Caki2 (cell line): ENCODE measurements around the gene GMPR. TPM values are rescaled to one million over a fixed set of nuclear protein-coding genes. Genes with fewer than 3 reads are reported as not detected.
"Not testable (repeated sequence)": the region's sequence is repeated elsewhere in the genome, so short reads cannot be mapped to it uniquely, and the experiment has no call there.

Experiments
- DNase-seq: peaks from one replicate; pipeline ENCODE4 v3.0.0-alpha.2; 2015; ENCODE audit warnings: low read depth
- in situ Hi-C: cut with HindIII; loops from 2 replicates; pipeline ENCODE4 v1.10.0; 2016; ENCODE audit warnings: low sequenced_read_pairs, low pct_unique_long_range_greater_than_20kb, mixed read lengths
- total RNA-seq: library from RNA; depleted of rRNA; stranded (reverse); fragments of >200 nt; shearing (Covaris generic); gene quantifications from 2 replicates; pipeline ENCODE4 v1.2.3, GENCODE V29; 2014; ENCODE audit warnings: low replicate concordance

GMPR gene
- total RNA-seq, 1 experiment from 2014 or later, result not detected

DNA sequence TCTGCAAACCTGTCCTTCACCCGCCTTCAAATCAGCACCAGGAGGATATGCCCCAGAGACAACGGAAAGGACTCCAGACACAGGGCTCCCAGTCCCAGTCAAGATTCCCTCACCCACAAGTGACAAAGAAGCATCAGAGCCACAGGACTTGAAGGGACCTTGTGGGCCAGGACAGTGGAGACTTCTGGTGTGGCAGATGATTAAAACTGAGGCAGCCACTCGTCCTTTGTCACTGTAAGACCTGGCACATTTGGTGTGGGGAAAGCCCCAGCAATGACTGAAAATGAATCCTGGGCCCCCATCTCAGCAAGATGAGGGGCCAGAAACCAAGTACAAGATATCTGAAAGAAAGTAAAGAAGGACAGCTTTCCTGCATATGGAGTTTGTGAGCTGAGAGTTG lies 15.6 kb upstream of the GMPR start:
- DNase-seq, result no peak
- in situ Hi-C loops, result no loop called here

DNA sequence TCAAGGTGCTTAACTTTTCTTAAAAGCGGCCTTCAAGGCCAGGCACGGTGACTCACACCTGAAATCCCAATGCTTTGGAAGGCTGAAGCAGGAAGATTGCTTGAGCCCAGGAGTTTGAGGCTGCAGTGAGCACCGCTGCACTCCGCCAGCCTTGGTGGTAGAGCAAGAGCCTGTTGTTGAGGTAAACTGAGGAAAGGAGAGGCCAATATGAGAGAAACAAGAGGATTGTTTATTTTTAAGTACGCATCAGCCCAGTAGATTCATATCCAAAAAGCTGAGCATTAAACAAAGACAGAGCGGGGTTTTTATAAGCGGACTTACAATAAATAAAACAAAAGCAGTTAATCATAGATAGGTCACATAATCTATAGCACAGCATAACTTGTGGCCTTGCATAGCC lies 15.0 kb upstream of the GMPR start:
- no peak for DNase-seq
- in situ Hi-C loops, result no loop called here

GRCh38 chr6:16224409-16224808 lies 14.0 kb upstream of the GMPR start:
- in situ Hi-C loops, result no loop called here
- DNase-seq, result no peak

- DNase-seq, in situ Hi-C loops: not testable (repeated sequence)
These were observed 13.2 kb upstream of the GMPR start for GRCh38 chr6:16225062-16225731.

GRCh38 chr6:16226117-16227047 lies 12.0 kb upstream of the GMPR start:
- in situ Hi-C loops, result not testable (repeated sequence)

DNA sequence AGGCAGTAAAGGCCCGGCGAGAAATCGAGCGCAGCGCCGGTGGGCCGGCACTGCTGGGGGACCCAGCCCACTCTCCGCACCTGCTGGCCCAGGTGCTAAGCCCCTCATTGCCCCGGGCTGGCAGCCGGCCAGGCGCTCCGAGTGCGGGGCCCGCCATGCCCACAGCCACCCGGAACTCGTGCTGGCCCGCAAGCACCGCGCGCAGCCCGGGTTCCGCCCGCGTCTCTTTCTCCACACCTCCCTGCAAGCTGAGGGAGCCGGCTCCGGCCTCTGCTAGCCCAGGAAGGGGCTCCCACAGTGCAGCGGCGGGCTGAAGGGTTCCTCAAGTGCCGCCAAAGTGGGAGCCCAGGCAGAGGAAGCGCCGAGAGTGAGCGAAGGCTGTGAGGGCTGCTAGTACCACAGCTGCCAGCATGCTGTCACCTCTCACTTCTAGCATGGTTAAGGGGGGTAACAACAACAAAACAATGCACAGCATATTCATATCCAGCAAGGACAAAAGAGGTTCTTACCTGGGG lies 11.3 kb upstream of the GMPR start:
- in situ Hi-C loops, result no loop called here
- DNase-seq, result no peak

More at GRCh38 chr6:16226117-16227047, 12.0 kb upstream of the GMPR start:
- not testable (repeated sequence) for DNase-seq

DNA sequence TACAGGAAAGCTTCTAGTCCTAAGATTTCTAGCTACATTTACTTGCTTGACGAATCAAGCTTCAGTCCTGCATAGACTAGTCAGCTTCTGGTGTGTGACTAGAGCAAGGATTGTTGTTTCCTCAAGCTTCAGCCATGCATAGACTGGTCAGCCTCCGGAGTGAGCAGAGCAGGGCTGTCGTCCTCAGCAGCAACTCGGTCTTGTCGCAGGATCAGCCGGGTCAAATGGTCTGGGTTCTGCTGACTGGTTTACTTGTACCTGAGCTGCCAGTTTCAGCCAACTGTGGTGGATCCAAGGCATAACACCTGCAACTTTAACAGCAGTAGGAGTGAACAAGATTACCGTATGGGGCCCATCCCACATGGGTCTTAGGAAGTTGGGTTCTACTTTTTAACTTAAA lies 10.8 kb upstream of the GMPR start:
- in situ Hi-C loops, result no loop called here

GRCh38 chr6:16228043-16228442 lies 10.3 kb upstream of the GMPR start:
- in situ Hi-C loops, result no loop called here
- no peak for DNase-seq

More for the DNA sequence above, 10.8 kb upstream of the GMPR start:
- DNase-seq, result no peak

DNA sequence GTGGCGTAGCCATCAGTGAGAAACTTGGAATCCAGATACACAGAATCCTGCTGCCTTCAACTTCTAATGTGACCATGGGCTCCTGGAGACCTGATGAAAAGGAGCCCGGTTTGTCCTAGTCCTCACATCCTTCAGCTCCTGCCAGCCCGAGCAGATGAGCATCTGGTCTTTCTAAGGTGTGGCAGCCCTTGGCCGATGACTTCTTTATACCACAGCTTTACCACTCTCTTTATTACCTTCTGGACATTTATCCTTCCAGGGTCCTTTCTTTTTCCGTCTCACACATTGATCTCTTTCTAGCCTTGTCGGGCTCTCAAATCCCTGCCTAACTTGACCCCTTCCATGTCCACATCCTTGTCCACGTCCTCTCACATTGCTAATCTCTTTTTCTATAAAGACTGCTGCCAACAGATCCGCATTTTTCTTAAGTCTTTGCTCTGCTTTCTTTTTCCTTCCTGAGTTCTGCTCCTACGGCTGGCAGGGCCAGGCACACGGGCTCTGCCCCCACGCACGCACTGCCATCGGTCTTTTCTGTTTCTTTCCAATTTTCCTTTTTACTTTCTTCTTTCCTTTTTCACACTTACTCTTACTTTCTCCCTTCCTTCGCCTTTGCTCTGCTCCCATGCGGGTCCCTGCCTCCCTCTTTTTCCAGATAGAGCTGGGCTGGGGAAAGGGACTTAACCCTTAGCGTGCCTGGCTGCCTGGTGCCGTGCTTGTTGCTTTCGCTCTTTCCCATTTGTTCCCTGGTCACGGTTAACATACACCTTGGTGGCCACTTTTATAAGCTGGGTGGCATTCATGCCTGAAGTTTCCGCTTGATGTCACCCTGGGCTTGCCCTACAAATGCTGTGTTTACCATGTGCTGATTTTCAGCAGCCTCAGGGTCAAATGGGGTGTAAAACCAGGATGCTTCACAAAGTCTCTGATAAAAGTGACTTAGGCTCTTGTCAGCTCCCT lies 9.4 kb upstream of the GMPR start:
- DNase-seq, result no peak
- in situ Hi-C loops, result no loop called here

DNA sequence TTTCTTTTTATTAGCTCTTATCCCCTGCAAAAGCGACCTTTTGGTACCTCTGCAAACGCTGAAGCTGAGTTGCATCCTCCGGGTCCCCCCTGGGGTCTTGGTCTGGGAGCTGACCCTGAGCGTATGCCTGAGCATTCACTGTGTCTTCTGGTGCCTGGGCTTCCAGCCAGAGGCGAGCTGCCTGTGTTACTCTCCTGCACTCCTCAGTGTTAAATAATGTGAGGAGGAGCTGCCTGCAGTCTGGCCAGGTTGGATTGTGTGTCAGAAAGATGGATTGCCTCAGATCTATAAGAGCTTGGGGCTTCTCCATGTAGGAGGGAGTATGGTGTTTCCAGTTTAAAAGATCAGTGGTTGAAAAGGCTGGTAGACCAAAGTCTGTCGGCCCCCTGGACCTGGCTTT lies 8.7 kb upstream of the GMPR start:
- in situ Hi-C loops, result no loop called here
- no peak for DNase-seq

DNA sequence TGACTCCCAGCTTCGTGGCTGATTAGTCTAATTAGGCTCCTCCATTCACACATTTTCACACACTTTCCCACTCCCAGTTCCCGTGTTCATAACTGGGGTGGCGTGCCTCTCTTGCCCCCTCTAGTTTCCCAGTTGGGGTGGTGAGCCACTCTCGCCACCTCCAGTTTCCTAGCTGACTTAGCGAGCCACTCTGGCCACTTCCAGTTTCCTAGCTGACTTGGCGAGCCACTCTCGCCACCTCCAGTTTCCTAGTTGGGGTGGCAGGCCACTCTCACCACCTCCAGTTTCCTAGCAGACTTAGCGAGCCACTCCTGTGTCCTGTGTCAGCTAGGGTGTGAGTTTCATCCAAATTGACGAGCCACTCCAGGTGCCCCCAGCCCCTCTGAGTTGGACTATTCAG lies 7.4 kb upstream of the GMPR start:
- in situ Hi-C loops, result no loop called here
- DNase-seq, result no peak

GRCh38 chr6:16232086-16232485 lies 6.3 kb upstream of the GMPR start:
- DNase-seq, result no peak
- in situ Hi-C loops, result no loop called here

GRCh38 chr6:16236009-16236501 lies 2.3 kb upstream of the GMPR start:
- in situ Hi-C loops, result no loop called here
- DNase-seq, result no peak

- in situ Hi-C loops, result no loop called here
- no peak for DNase-seq
These were observed 1.7 kb upstream of the GMPR start for GRCh38 chr6:16236631-16237199.

DNA sequence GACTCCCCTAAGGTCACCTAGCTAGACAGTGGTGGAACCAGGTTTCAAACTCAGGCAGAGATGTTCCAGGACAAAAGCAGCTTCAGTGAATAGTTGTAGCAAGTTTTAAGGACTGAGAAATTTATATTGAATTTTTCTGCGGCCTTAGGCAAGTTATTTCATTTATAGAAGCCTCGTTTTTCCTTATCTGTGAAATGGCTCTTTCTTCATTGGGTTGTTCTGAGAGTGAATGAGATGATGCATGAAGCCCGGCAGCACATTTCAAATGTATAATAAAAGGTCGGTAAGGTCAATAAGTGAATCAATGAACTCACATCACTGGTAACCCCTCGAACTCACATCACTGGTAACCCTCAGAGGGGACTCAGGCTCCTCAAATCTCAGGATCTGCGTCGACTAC lies 1.1 kb upstream of the GMPR start:
- in situ Hi-C loops, result no loop called here
- no peak for DNase-seq

- no peak for DNase-seq
- in situ Hi-C loops, result no loop called here
These were observed 793 bp downstream of the GMPR start for GRCh38 chr6:16238963-16239797.

DNA sequence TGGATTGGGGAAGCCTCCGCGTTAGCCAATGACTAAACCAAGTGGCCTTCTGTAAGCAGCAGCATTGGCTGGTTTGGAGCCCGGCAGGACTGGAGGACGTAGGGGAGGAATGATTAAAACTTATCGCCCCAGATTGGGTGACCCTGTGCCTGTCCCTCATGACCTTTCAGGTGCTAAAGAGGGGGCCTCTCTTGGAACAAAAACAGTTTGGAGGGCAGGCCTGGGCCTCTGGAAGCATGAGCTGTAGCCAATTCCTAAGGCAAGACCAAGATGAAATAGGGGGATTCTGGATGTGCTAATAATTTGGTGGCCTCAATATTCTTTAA lies 1.4 kb downstream of the GMPR start:
- DNase-seq, result no peak
- in situ Hi-C loops, result no loop called here
